Fibroblast of lung (primary cell): ENCODE results near the gene ZFYVE28. TPM values are rescaled to one million over a fixed set of nuclear protein-coding genes. Genes with fewer than 3 reads are reported as not detected.

ENCODE experiments used
- DNase-seq, 2 donors: peaks; one replicate each; pipeline versions ENCODE4 v3.0.0 to v3.0.0-alpha.2; 2010; ENCODE audit warnings: low read depth in 2 of 2
- H2AFZ ChIP-seq: 2 replicates; pipeline ENCODE4 v1.5.1; 2012; ENCODE audit warnings: low read length, control low read depth, inconsistent platforms
- H3K27ac ChIP-seq: 2 replicates; pipeline ENCODE4 v1.5.1; 2011; ENCODE audit warnings: low read length, control low read depth; ENCODE audit not compliant: insufficient read depth
- H3K27me3 ChIP-seq: 2 replicates; pipeline ENCODE4 v1.5.1; 2011; ENCODE audit warnings: mild to moderate bottlenecking, low read length; ENCODE audit not compliant: control insufficient read depth, insufficient read depth
- H3K36me3 ChIP-seq: 2 replicates; pipeline ENCODE4 v1.5.1; 2011; ENCODE audit warnings: low read length; ENCODE audit not compliant: control insufficient read depth, insufficient read depth
- H3K4me1 ChIP-seq: 2 replicates; pipeline ENCODE4 v1.5.1; 2011; ENCODE audit warnings: low read length; ENCODE audit not compliant: control insufficient read depth, insufficient read depth; ENCODE audit errors: extremely low read depth
- H3K4me2 ChIP-seq: 2 replicates; pipeline ENCODE4 v1.5.1; 2011; ENCODE audit warnings: low read length, control low read depth; ENCODE audit not compliant: insufficient read depth; ENCODE audit errors: extremely low read depth
- H3K4me3 ChIP-seq, 4 experiments: fragments of 200-600 bp in 1 of 4; sonication (generic) in 1 of 4; replicated peaks in 1 of 4; 2 replicates each; pipeline ENCODE4 v1.5.1; 2011 to 2016; ENCODE audit warnings: low read length in 4 of 4, low read depth in 3 of 4, mild to moderate bottlenecking in 3 of 4, control low read depth in 2 of 4, inconsistent platforms in 1 of 4, mixed read lengths in 1 of 4; ENCODE audit not compliant: insufficient read depth in 1 of 4; ENCODE audit errors: control extremely low read depth in 1 of 4
- H3K79me2 ChIP-seq: 2 replicates; pipeline ENCODE4 v1.5.1; 2012; ENCODE audit warnings: mild to moderate bottlenecking, low read length, inconsistent platforms; ENCODE audit not compliant: control insufficient read depth, insufficient read depth
- H3K9ac ChIP-seq: 2 replicates; pipeline ENCODE4 v1.5.1; 2011; ENCODE audit warnings: mild to moderate bottlenecking, low read length, control low read depth; ENCODE audit not compliant: insufficient read depth
- H3K9me3 ChIP-seq: 2 replicates; pipeline ENCODE4 v1.5.1; 2012; ENCODE audit warnings: low read depth, low read length; ENCODE audit not compliant: control insufficient read depth, insufficient read depth
- H4K20me1 ChIP-seq: 2 replicates; pipeline ENCODE4 v1.5.1; 2011; ENCODE audit warnings: low read length; ENCODE audit not compliant: control insufficient read depth, insufficient read depth; ENCODE audit errors: extremely low read depth
- EZH2 ChIP-seq: IDR thresholded peaks from 2 replicates; pipeline ENCODE4 v1.5.1; 2012; ENCODE audit warnings: low read length, control low read depth, mild to moderate bottlenecking; ENCODE audit errors: missing control alignments
- polyA plus RNA-seq, 2 donors: library from polyadenylated mRNA; depleted of rRNA in 1 of 2; stranded (reverse) in 1 of 2; unstranded in 1 of 2; fragments of >200 nt; gene quantifications; 2 replicates each; pipeline ENCODE4 v1.2.1, GENCODE V29; 2011 to 2012; ENCODE audit warnings: missing spikeins in 1 of 2
- total RNA-seq: library from RNA; depleted of rRNA; stranded (reverse); fragments of >200 nt; gene quantifications from 2 replicates; pipeline ENCODE4 v1.2.1, GENCODE V29; 2014
- TF ChIP-seq, protein P1 (sequence below), 2 donors: IDR thresholded peaks in 1 of 2; conservative IDR thresholded peaks in 1 of 2; 1 replicate in 1 of 2; 2 replicates in 1 of 2; pipeline ENCODE4 v1.5.1; 2011 to 2012; ENCODE audit warnings: low read length in 2 of 2, control low read depth in 1 of 2, inconsistent platforms in 1 of 2, low read depth in 1 of 2, mild to moderate bottlenecking in 1 of 2

ZFYVE28 gene
- total and polyA plus RNA-seq, 2 donors (not counting 1 experiment from before 2014, with no cell fraction given): 2.4 to 11.6 TPM

DNA sequence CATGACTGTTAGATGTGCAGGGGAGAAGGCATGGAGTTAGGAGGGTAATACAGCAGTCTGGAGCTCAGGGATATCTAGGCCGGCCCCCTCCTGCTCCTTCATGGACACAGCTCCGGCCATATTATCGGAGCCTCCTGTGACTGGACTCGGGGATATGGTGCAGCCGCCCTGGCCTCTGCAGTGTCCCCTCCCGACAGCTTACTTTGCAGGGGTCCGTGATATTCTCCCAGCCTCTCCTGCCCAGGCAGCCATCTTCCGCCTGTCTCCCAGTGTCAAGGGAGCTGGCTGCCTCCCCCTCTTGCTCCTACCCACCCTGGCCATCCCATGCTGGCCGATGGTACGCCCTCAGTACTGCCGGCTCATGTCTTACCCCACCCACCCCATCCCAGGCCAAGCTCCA lies 30.6 kb upstream of the ZFYVE28 start:
- H2AFZ ChIP-seq: no peak overlapping the region
- H3K27ac ChIP-seq: no peak overlapping the region
- no peak overlapping the region for H3K4me2 ChIP-seq
- no peak overlapping the region for H3K9ac ChIP-seq
- H3K4me1 ChIP-seq: no peaks in the 10 kb centered on the region
- no peaks in the 10 kb centered on the region for H3K36me3 ChIP-seq
- no peaks in the 10 kb centered on the region for H4K20me1 ChIP-seq
- H3K9me3 ChIP-seq: no peaks in the 10 kb centered on the region
- H3K4me3 ChIP-seq: no peak overlapping the region
- H3K27me3 ChIP-seq: peaks cover 5% of the 10 kb centered on the region
- TF ChIP-seq, protein P1, sequence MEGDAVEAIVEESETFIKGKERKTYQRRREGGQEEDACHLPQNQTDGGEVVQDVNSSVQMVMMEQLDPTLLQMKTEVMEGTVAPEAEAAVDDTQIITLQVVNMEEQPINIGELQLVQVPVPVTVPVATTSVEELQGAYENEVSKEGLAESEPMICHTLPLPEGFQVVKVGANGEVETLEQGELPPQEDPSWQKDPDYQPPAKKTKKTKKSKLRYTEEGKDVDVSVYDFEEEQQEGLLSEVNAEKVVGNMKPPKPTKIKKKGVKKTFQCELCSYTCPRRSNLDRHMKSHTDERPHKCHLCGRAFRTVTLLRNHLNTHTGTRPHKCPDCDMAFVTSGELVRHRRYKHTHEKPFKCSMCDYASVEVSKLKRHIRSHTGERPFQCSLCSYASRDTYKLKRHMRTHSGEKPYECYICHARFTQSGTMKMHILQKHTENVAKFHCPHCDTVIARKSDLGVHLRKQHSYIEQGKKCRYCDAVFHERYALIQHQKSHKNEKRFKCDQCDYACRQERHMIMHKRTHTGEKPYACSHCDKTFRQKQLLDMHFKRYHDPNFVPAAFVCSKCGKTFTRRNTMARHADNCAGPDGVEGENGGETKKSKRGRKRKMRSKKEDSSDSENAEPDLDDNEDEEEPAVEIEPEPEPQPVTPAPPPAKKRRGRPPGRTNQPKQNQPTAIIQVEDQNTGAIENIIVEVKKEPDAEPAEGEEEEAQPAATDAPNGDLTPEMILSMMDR (conservative IDR thresholded peaks at IDR 0.05 in 1 of 2, IDR thresholded peaks at IDR 0.05 in 1 of 2; ENCODE audit: low read depth in 1 of 2, low read length in 2 of 2): no peak
- no peak for TF ChIP-seq EZH2
- no peaks in the 10 kb centered on the region for H3K79me2 ChIP-seq
- no peak for DNase-seq

DNA sequence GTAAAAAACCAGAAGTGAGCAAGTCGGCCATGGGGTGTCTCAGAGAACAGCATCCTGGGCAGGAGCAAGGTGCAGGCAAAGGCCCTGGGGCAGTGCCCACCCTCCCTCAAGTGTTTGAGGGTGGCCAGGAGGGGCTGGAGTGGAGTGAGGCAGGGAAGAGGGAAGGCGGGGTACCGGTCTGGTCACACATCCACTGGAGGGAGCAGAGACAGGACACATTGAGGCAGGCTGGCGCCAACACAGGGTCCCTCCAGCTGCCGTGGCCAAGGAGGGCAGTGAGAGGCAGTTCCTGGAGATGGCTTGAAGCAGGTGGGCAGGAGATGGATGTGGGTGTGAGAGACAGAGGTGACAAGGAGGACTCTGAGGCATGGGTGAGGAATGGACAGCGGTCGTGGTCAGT lies 30.1 kb upstream of the ZFYVE28 start:
- Histone ChIP-seq H3K9ac (no peak overlapping the region), H2AFZ (no peak overlapping the region), H3K9me3 (no peaks in the 10 kb centered on the region), H3K27me3 (peaks cover 5% of the 10 kb centered on the region), H3K4me3 (no peak overlapping the region), H3K4me2 (no peak overlapping the region), H4K20me1 (no peaks in the 10 kb centered on the region), H3K4me1 (no peaks in the 10 kb centered on the region), H3K36me3 (no peaks in the 10 kb centered on the region), H3K27ac (no peak overlapping the region), H3K79me2 (no peaks in the 10 kb centered on the region)
- no peak for DNase-seq
- TF ChIP-seq, protein P1 (conservative IDR thresholded peaks at IDR 0.05 in 1 of 2, IDR thresholded peaks at IDR 0.05 in 1 of 2; ENCODE audit: low read depth in 1 of 2, low read length in 2 of 2): no peak
- TF ChIP-seq EZH2: no peak

DNA sequence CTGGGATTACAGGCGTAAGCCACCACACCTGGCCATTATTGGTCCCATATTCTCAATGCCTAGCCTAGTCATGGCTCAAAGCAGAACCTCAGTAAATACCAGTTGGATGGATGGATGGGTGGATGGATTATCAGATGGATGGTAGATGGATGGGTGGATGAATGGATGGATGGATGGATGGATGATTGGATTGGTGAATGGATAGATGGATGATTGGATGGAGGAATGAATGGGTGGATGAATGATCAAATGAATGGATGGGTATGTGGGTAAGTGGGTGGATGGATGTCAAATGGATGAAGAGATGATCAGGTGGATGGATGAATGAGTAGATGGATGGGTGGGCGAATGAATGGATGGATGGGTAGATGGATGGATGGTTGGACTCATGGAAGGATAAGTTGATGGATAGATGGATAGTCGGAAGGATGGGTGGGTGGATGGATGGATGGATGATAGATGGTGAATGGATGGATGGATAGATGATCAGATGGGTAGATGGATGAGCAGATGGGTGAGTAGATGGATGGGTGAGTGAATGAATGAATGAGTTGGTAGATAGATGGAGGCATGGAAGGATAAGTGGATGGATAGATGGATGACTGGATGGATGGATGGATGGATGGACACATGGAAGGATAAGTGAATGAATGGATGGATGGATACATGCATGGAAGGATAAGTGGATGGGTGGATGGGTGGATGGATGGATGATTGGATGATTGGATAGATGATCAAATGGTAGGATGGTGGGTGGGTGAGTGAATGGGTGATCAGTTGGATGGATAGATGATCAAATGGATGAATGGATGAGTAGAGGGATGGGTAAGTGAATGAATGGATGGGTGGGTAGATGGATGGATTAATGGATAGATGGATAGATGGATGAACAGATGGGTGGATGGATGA lies 28.5 kb upstream of the ZFYVE28 start:
- DNase-seq: no peak
- Histone ChIP-seq H3K27ac (no peak overlapping the region), H3K4me2 (no peak overlapping the region), H3K9me3 (no peaks in the 10 kb centered on the region), H3K9ac (no peak overlapping the region), H3K36me3 (no peaks in the 10 kb centered on the region), H2AFZ (no peak overlapping the region), H3K79me2 (no peaks in the 10 kb centered on the region), H4K20me1 (no peaks in the 10 kb centered on the region), H3K4me3 (no peak overlapping the region), H3K27me3 (peaks cover 5% of the 10 kb centered on the region), H3K4me1 (no peaks in the 10 kb centered on the region)
- no peak for TF ChIP-seq EZH2
- TF ChIP-seq, protein P1 (conservative IDR thresholded peaks at IDR 0.05 in 1 of 2, IDR thresholded peaks at IDR 0.05 in 1 of 2; ENCODE audit: low read depth in 1 of 2, low read length in 2 of 2): no peak
